Gastroesophageal sphincter (tissue), 4 donors: ENCODE results near the gene TOMM34. TPM values are rescaled to one million over a fixed set of nuclear protein-coding genes. Genes with fewer than 3 reads are reported as not detected.

Experiments used
- ATAC-seq: fragments of 150-250 bp; one replicate; pipeline ENCODE4 v1.9.1; 2016; ENCODE audit warnings: mild to moderate bottlenecking, moderate library complexity
- H3K27ac ChIP-seq, 4 donors: fragments of 200-600 bp; sonication (generic) in 3 of 4; 1 replicate in 3 of 4; 2 replicates in 1 of 4; pipeline ENCODE4 v1.5.1; 2016 to 2019
- H3K27me3 ChIP-seq: fragments of 200-600 bp; sonication (generic); one replicate; pipeline ENCODE4 v1.5.1; 2019
- H3K36me3 ChIP-seq, 2 donors: fragments of 200-600 bp; sonication (generic); one replicate each; pipeline ENCODE4 v1.5.1; 2019; ENCODE audit warnings: control low read depth in 1 of 2
- H3K4me1 ChIP-seq, 3 donors: fragments of 200-600 bp; sonication (generic); 1 replicate in 2 of 3; 2 replicates in 1 of 3; pipeline ENCODE4 v1.5.1; 2016 to 2019; ENCODE audit warnings: control low read depth in 2 of 3
- H3K4me3 ChIP-seq, 2 donors: fragments of 200-600 bp; sonication (generic); one replicate each; pipeline ENCODE4 v1.5.1; 2019; ENCODE audit warnings: mild to moderate bottlenecking in 1 of 2, moderate library complexity in 1 of 2
- H3K9me3 ChIP-seq, 3 donors: fragments of 200-600 bp; sonication (generic); one replicate each; pipeline ENCODE4 v1.5.1; 2017 to 2019; ENCODE audit warnings: control low read depth in 2 of 3
- EP300 ChIP-seq: sonication (generic); formaldehyde crosslinking; IDR thresholded peaks from one replicate; pipeline ENCODE4 v1.6.1; 2017; ENCODE audit warnings: antibody characterized with exemption, mild to moderate bottlenecking
- POLR2A ChIP-seq, 2 donors: fragments of 450-650 bp; IDR thresholded peaks; one replicate each; pipeline ENCODE4 v1.6.1; 2017; ENCODE audit warnings: antibody characterized with exemption in 2 of 2, mild to moderate bottlenecking in 2 of 2, moderate library complexity in 1 of 2
- POLR2AphosphoS5 ChIP-seq: sonication (generic); formaldehyde crosslinking; IDR thresholded peaks from one replicate; pipeline ENCODE4 v1.6.1; 2017; ENCODE audit warnings: antibody characterized with exemption
- WGBS, 2 donors: methylation state at CpG; one replicate each; pipeline ENCODE4 v1.1.5; 2018; ENCODE audit warnings: low coverage in 1 of 2; 5-methylcytosine and 5-hydroxymethylcytosine counted together
- total RNA-seq, 4 donors: library from RNA; depleted of rRNA; stranded (reverse); fragments of >200 nt; gene quantifications; one replicate each; pipeline ENCODE4 v1.1.0, GENCODE V29; 2016
- TF ChIP-seq, protein P1 (sequence below), 4 experiments: fragments of 200-600 bp in 2 of 4; fragments of 450-650 bp in 2 of 4; sonication (generic) in 1 of 4; IDR thresholded peaks; one replicate each; pipeline ENCODE4 v1.5.1; 2017 to 2019; ENCODE audit warnings: antibody characterized with exemption in 4 of 4, mild to moderate bottlenecking in 2 of 4, moderate library complexity in 2 of 4

TOMM34 gene, protein sequence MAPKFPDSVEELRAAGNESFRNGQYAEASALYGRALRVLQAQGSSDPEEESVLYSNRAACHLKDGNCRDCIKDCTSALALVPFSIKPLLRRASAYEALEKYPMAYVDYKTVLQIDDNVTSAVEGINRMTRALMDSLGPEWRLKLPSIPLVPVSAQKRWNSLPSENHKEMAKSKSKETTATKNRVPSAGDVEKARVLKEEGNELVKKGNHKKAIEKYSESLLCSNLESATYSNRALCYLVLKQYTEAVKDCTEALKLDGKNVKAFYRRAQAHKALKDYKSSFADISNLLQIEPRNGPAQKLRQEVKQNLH
- total RNA-seq, result 10 to 100 TPM in 3 of 4 donors, 1 to 10 TPM in 1; 6.8 to 16.5 (median 13.8) TPM

DNA sequence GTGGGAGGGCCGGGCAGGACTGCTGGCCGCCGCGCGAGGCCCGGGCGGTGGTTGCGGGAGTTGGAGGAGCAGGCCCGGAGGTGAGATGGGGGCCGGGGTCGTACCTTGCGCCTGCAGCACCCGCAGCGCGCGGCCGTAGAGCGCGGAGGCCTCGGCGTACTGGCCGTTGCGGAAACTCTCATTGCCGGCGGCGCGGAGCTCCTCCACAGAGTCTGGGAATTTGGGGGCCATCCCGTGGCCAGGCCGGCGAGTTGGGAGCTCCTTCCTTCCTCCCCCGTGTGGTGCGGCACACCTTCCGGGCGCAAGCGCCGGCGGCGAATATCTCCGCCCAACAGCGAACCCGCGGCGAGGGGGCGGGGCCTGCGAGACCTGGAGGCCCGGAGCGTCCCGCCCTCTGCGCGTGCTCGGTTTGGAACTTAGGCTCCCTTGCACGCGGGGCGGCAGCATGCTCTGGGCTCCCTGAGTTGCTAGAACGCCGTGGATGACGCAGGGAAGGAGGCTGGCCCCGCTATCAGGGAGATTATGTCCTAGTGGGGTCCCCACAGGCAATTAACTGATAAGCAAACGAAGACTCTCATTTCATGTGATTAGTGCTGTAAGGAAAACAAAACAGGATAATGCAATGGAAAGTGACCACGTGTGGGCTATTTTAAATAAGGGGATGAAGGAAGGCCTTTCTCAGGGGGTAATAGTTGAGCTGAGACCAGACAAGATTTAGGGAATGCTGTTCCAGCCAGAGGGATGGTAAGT lies at the start of gene TOMM34:
TOMM34 (minus strand) TSS at position 295 of the 750 bp plus-strand sequence; CDS start at position 231, 64 bp downstream.
- peaks cover 0 to 32% (median 0%) of the 10 kb centered on the region in 3 donors for H3K4me1 ChIP-seq
- no peaks in the 10 kb centered on the region for H3K27me3 ChIP-seq
- H3K9me3 ChIP-seq, result no peaks in the 10 kb centered on the region
- H3K27ac ChIP-seq, result peak within 1 kb of the TSS; percentile 26 to 89 (median 84)
- ATAC-seq, result peak; percentile 97
- peak within 1 kb of the TSS; percentile 72 to 79 for H3K4me3 ChIP-seq
- peaks cover 0 to 18% of the 10 kb centered on the region in 2 donors for H3K36me3 ChIP-seq
- TF ChIP-seq, protein P1, sequence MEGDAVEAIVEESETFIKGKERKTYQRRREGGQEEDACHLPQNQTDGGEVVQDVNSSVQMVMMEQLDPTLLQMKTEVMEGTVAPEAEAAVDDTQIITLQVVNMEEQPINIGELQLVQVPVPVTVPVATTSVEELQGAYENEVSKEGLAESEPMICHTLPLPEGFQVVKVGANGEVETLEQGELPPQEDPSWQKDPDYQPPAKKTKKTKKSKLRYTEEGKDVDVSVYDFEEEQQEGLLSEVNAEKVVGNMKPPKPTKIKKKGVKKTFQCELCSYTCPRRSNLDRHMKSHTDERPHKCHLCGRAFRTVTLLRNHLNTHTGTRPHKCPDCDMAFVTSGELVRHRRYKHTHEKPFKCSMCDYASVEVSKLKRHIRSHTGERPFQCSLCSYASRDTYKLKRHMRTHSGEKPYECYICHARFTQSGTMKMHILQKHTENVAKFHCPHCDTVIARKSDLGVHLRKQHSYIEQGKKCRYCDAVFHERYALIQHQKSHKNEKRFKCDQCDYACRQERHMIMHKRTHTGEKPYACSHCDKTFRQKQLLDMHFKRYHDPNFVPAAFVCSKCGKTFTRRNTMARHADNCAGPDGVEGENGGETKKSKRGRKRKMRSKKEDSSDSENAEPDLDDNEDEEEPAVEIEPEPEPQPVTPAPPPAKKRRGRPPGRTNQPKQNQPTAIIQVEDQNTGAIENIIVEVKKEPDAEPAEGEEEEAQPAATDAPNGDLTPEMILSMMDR (IDR thresholded peaks at IDR 0.05), result peak in 1 of 4 experiments; percentile 32
- TF ChIP-seq POLR2A (IDR thresholded peaks at IDR 0.05), result peak; percentile 62 to 63
- TF ChIP-seq EP300, result no peak
- peak; percentile 72 for TF ChIP-seq POLR2AphosphoS5
- WGBS, 2 donors, result 0% methylated on average over 8 to 10 of the region's 60 CpGs

DNA sequence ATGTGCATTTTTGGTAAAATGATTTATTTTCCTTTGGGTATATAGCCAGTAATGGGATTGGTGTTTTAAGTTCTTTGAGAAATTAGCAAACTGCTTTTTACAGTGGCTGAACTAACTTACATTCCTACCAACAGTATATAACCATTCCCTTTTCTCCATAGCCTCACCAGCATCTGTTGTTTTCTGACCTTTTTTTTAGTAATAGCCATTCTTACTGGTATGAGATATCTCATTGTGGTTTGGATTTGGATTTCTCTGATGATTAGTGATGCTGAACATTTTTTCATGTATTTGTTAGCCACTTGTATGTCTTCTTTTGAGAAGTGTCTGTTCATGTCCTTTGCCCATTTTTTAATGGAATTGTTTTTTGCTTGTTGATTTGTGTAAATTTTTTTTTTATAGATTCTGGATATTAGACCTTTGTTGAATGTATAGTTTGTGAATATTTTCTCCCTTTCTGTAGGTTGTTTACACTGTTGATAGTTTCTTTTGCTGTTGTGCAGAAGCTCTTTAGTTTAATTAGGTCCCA lies 48.4 kb upstream of the TOMM34 start:
- no peak overlapping the region for H3K4me3 ChIP-seq
- peaks cover 0 to 8% (median 0%) of the 10 kb centered on the region in 3 donors for H3K4me1 ChIP-seq

DNA sequence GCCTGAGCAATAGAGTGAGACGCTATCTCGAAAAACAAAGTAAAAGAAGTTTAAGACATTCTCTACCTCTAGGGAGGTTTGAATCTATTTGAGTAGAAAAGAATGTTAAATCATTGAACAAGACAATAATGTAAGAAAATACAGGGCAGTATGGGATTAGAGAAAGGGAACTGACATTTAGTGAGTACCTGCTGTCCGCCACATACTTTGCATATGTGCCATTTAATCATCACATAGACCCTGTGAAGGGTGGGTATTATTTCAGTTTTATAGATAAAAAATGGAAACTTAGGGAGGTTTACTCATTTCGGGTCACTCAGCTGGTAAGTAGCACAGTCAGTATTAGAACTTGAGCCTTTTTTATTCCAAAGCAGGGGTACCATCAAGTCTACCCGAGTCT lies 37.5 kb upstream of the TOMM34 start:
- Histone ChIP-seq H3K36me3 (peaks cover 4 to 78% of the 10 kb centered on the region in 2 donors), H3K27ac (no peak overlapping the region), H3K4me1 (peaks cover 0 to 7% (median 0%) of the 10 kb centered on the region in 3 donors), H3K27me3 (no peaks in the 10 kb centered on the region), H3K9me3 (no peaks in the 10 kb centered on the region), H3K4me3 (no peak overlapping the region)
- WGBS, 2 donors, result 94 to 95% methylated on average over 2 to 5 of the region's 5 CpGs
- ATAC-seq, result no peak
- TF ChIP-seq POLR2AphosphoS5 (no peak), EP300 (no peak), POLR2A (IDR thresholded peaks at IDR 0.05) (no peak)
- TF ChIP-seq, protein P1 (IDR thresholded peaks at IDR 0.05), result no peak

More for the DNA sequence above, 48.4 kb upstream of the TOMM34 start:
- Histone ChIP-seq H3K9me3 (no peaks in the 10 kb centered on the region), H3K27ac (no peak overlapping the region), H3K36me3 (peaks cover 0 to 44% of the 10 kb centered on the region in 2 donors), H3K27me3 (no peaks in the 10 kb centered on the region)
- ATAC-seq, result no peak
- TF ChIP-seq EP300 (no peak), POLR2AphosphoS5 (no peak), POLR2A (IDR thresholded peaks at IDR 0.05) (no peak)
- TF ChIP-seq, protein P1 (IDR thresholded peaks at IDR 0.05), result no peak

DNA sequence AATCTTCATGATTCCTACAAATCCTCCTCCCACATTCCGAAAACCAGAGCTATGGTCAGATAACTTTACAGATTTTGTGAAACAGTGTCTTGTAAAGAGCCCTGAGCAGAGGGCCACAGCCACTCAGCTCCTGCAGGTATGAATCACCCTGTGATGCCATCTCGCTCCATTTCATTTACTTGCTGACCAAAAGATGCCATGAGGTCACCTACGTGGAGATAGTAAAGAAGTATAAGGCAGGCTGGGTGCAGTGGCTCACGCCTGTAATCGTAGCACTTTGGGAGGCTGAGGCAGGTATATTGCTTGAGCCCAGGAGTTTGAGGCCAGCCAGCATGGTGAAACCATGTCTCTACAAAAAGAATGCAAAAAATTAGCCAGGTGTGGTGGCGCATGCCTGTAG lies 37.0 kb upstream of the TOMM34 start:
- Histone ChIP-seq H3K27ac (no peak overlapping the region), H3K4me3 (no peak overlapping the region), H3K4me1 (peaks cover 0 to 12% (median 0%) of the 10 kb centered on the region in 3 donors), H3K36me3 (peaks cover 4 to 73% of the 10 kb centered on the region in 2 donors), H3K27me3 (no peaks in the 10 kb centered on the region), H3K9me3 (no peaks in the 10 kb centered on the region)
- 91 to 100% methylated on average over 3 to 5 of the region's 6 CpGs for WGBS, 2 donors
- no peak for ATAC-seq
- TF ChIP-seq EP300 (no peak), POLR2AphosphoS5 (no peak), POLR2A (IDR thresholded peaks at IDR 0.05) (no peak)
- TF ChIP-seq, protein P1 (IDR thresholded peaks at IDR 0.05), result no peak
